ES-I3 (cell line): ENCODE results near the gene MRGPRF.

ENCODE experiments used
- H3K36me3 ChIP-seq: 2 replicates; pipeline ENCODE4 v1.6.1; 2013; ENCODE audit warnings: mild to moderate bottlenecking, low read length, control low read depth, moderate library complexity; ENCODE audit not compliant: insufficient read depth
- H3K4me1 ChIP-seq: 2 replicates; pipeline ENCODE4 v1.6.1; 2013; ENCODE audit warnings: mild to moderate bottlenecking, control low read depth, low read length; ENCODE audit not compliant: insufficient read depth
- H3K9ac ChIP-seq: 2 replicates; pipeline ENCODE4 v1.6.1; 2013; ENCODE audit warnings: low read depth, mild to moderate bottlenecking, low read length, moderate library complexity
- H3K9me3 ChIP-seq: 2 replicates; pipeline ENCODE4 v1.6.1; 2013; ENCODE audit warnings: mild to moderate bottlenecking, low read length, moderate library complexity; ENCODE audit not compliant: control insufficient read depth, insufficient read depth

The MRGPRF gene, protein sequence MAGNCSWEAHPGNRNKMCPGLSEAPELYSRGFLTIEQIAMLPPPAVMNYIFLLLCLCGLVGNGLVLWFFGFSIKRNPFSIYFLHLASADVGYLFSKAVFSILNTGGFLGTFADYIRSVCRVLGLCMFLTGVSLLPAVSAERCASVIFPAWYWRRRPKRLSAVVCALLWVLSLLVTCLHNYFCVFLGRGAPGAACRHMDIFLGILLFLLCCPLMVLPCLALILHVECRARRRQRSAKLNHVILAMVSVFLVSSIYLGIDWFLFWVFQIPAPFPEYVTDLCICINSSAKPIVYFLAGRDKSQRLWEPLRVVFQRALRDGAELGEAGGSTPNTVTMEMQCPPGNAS

DNA sequence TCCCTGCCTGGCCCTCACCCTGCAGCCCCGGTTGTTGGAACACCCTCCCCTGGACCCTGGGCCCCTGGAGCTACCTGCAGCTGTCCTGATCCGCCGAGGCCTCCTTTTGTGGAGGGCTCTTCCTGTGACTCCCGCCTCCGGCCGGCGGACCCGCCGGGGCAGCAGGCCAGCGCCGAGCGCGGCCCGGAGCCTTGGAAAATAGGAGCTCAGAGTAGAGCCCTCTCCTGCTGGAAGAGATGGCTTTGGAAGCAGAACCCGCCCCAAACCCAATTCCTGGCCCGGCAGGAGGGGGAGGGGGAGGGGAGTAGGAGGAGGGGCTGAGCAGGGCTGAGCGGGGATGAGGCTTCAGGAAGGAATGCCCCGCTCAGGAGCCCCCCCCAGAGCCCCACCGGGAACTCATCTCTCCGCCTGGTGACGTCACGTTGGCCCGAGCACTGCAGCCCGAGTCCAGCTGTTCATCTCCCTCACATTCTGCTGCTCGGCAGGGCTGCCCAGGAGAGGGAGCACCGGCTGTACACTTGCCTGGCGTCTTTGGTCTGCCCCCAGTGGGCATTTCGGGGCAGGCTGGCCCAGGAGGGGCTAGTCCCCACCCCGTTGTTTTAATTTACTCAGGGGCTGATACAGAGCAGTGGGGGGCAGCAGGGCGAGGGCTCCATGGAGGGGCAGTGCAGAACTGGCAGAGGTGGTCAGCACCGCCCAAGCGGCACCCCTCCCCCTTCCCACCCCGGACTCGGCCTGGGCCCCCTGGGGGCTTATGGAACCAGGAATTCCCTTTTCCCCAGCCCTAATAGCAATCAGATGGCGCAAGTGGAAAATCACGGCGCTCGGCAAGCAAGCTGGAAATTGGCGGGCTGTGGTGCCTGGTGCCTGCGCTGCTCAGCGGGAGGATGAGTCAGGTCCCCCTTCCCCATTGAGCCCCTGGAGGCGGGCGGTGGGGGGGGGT lies at the start of gene MRGPRF:
TSS of gene MRGPRF (minus strand) at position 238 of the 943 bp plus-strand sequence. CDS start 3,345 bp downstream, outside the sequence.
- peaks cover 44% of the 10 kb centered on the region for H3K4me1 ChIP-seq
- H3K9ac ChIP-seq = peak within 1 kb of the TSS; percentile 64
- H3K36me3 ChIP-seq = 0 out of 2 replicates have a peak, but pooled peaks cover 2% of the 10 kb centered on the region
- H3K9me3 ChIP-seq = no peaks in the 10 kb centered on the region

DNA sequence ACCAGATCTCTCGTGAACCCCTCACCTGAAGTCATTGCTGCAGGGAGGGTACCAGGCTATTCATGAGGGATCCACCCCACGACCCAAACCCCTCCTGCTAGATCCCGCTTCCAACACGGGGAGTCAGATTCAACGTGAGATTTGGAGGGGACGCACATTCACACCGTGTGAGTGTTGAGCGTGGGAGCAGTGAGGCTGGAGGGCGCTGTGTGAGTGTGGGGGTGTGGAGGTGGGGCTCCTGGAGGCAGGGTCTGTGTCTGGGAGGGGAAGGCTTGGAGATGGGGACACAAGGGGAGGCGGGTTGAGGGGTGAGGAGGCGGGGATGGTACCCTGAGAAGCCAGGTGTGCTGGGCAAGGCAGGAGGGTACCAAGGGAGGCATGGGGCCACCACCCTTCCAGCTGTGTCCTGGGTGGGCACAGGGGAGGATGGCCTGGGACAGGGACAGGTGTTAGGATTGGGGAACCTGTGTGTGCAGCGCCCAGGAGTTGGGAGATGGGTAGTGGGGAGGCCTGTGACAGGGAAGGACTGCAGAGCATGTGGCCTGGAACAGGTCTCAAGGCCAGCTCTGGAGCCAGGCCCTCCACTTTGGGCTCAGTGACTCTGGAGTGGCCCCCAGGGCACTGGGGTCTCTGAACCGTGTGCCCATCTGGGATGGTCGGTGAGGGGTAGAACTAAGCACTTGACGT lies 49.3 kb upstream of the MRGPRF start:
- H3K9ac ChIP-seq = no peak overlapping the region
- no peaks in the 10 kb centered on the region for H3K9me3 ChIP-seq
- H3K4me1 ChIP-seq = no peaks in the 10 kb centered on the region; the same call in 1 of the 2 replicates
- H3K36me3 ChIP-seq = peaks cover 15% of the 10 kb centered on the region

DNA sequence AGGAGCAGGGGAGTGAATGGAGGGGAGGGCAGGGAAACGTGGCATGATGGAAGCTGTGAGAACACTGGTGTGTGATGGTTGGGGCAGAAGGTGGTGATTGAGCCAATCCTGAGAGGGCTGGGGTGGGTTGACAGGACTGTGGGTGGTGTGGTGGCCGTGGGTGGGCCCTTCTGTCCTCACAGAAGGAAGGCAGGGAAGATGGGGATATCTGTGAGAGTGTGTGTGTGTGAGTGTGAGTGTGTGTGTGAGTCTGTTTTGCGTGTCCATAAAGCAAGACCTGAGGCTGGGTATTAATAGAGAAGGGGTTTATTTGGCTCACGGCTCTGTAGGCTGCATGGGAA lies 48.6 kb upstream of the MRGPRF start:
- Histone ChIP-seq H3K9ac (no peak overlapping the region), H3K36me3 (peaks cover 15% of the 10 kb centered on the region), H3K4me1 (no peaks in the 10 kb centered on the region; the same call in 1 of the 2 replicates), H3K9me3 (no peaks in the 10 kb centered on the region)

DNA sequence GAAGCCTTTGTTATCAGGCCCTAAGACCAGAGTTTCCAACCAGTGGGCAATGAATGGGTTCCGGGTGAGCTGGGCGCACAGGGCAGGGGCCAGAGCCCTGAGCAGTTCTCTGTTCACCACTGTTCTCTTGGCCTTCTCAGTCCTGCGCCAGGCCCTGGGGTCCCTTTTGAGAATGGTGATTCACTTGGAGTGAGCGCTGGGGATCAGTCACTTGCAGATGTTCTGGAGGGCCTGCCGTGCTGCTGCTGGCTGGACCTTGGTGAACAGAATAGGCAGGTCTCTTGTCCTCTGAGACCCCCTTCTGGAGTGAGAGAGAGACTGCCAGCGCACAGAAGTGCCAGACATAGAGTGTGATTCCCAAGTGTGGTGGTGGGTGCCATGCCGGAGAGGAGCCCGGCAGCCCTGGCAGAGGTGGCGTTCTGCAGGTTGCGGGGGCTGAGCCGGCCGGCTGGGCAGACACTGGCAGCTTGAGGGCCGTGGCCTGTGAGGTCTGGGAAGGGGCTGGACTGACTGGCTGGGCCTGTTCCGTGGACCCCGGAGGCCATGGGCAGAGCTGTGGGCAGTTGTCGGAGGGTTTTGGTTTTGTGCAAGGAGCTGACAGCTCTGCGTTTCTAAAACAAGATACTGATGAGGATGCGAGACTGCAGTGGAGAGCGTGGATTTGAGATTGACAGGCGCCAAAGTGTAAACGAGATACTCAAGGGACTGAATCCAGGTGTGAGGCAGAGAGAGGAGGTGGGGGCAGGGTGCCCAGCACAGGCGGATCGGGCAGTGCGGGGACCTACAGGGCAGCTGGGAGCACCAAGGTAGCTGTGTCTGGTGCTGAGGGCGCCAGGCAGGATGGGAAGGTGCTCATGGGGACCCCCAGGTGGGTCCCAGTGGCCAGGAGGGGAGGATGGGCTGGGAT lies 48.0 kb upstream of the MRGPRF start:
- H3K4me1 ChIP-seq = no peaks in the 10 kb centered on the region; the same call in 1 of the 2 replicates
- peaks cover 13% of the 10 kb centered on the region for H3K36me3 ChIP-seq
- H3K9ac ChIP-seq = no peak overlapping the region
- H3K9me3 ChIP-seq = no peaks in the 10 kb centered on the region

DNA sequence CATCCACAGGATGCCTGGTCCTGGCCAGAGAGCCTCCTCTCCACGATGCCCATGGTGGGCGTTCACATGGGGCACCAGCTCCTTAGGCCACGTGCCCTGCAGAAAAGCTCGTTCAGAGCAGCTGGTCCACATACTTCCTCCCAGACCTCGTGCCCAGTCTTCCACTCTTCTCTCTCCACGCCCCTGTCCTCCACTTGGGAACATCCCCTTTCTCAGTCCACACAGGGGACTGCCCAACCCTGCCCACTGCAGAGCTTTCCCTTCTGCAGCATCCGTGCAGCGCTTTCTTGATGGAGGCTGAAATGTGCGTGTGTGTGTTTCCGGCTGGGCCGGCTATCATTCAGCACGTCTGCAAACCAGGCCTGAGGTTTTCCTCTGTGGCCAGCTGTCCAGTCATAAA lies 46.9 kb upstream of the MRGPRF start:
- H3K4me1 ChIP-seq = no peaks in the 10 kb centered on the region
- no peaks in the 10 kb centered on the region for H3K9me3 ChIP-seq
- H3K36me3 ChIP-seq = peaks cover 13% of the 10 kb centered on the region
- no peak overlapping the region for H3K9ac ChIP-seq

DNA sequence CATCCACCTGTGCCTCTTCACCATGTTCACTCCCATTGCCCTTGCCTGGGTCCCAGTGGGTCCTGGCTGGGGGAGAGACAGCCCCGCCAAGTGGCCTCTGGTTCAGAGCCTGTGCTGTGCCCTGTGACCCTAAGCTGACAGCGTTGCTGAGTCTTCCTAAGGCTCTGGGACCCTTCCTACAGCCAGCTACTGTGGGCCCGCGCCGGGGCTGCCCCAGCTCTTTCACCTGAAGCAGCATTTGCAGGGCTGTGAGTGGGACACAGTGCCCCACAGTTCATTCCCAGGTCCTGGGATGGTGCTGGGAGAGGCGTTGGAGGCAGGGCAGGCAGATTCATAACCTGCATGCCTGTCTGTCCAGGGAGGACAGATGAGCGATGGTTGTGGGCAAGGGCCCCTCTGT lies 46.4 kb upstream of the MRGPRF start:
- H3K9me3 ChIP-seq = no peaks in the 10 kb centered on the region
- peaks cover 12% of the 10 kb centered on the region for H3K36me3 ChIP-seq
- H3K4me1 ChIP-seq = no peaks in the 10 kb centered on the region
- no peak overlapping the region for H3K9ac ChIP-seq

DNA sequence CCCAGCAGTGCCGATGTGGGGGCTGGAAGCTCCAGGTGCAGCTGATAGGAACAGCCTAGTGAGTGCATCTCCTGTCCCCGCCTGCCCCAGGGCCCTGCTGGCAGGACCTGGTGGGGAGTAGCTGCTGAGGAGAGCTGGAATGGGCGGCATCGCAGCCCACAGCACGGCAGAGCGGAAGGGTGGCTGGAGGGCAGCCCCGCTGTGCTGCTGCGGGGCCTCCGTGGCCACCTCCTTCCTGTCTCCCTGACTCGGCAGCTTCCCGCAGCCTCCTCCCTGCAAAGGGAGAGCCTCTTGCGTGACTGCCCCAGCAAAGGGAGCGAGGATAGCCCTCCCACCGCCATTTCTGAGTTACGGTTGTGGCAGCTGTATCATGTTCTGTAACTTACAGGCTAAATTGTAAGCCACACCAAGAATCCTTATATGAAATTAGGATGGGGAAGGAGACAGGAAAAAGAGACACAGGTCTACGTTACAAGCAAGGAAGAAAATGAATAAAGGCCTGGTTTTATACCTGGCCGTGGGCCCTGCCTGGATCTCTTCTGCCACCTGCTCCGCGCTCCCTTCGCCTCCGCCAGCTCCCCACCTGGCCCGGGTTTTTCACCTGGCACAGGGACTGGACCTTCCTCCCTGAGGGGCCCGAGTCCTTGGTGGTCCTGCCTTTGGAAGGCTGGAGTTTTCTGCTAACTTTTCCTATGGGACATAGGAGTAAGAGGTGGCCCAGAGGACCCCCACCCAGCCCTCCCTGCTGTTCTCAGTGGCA lies 45.6 kb upstream of the MRGPRF start:
- Histone ChIP-seq H3K36me3 (peaks cover 10% of the 10 kb centered on the region), H3K9ac (no peak overlapping the region), H3K4me1 (no peaks in the 10 kb centered on the region), H3K9me3 (no peaks in the 10 kb centered on the region)

DNA sequence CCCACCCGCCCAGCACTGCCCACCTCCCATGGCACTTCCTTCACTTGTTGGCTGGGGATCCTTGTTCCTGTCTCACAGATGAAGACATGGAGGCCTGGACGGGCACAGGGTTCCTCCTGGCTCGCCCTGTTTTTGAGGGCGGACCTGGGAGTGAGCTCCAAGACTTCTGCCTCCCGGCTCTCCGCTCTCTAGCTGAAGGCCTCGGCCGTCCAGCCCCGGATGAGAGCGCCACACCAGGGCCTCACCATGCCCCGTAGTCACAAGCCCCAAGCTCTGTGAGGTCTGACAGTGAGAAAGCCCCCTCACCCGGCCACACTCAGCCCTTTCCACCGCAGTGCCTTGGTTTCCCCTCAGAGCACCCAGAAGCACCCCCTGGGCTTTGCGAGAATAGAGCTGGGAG lies 44.8 kb upstream of the MRGPRF start:
- Histone ChIP-seq H3K4me1 (no peaks in the 10 kb centered on the region), H3K36me3 (peaks cover 10% of the 10 kb centered on the region), H3K9ac (no peak overlapping the region), H3K9me3 (no peaks in the 10 kb centered on the region)

DNA sequence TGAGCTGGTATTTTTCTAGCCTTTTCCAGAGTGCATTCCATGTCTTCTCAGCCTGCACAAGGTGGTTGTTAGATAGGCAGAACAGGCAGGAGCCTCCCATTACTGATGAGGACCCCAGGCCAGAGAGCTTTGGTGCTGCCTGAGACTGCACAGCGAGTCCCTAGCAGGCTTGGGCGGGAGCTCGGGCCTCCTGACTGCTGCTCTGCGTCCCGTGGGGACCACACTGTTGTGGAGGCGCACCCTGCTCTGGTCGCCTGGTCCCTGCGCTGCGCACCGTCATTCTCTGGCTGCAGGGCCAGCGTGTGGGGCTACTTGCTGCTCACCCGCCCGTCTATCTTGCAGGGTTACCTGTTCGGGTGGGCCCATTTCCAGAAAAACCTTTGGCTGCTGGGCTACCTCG lies 44.2 kb upstream of the MRGPRF start:
- Histone ChIP-seq H3K36me3 (peaks cover 10% of the 10 kb centered on the region), H3K9ac (no peak overlapping the region), H3K4me1 (no peaks in the 10 kb centered on the region), H3K9me3 (no peaks in the 10 kb centered on the region)

DNA sequence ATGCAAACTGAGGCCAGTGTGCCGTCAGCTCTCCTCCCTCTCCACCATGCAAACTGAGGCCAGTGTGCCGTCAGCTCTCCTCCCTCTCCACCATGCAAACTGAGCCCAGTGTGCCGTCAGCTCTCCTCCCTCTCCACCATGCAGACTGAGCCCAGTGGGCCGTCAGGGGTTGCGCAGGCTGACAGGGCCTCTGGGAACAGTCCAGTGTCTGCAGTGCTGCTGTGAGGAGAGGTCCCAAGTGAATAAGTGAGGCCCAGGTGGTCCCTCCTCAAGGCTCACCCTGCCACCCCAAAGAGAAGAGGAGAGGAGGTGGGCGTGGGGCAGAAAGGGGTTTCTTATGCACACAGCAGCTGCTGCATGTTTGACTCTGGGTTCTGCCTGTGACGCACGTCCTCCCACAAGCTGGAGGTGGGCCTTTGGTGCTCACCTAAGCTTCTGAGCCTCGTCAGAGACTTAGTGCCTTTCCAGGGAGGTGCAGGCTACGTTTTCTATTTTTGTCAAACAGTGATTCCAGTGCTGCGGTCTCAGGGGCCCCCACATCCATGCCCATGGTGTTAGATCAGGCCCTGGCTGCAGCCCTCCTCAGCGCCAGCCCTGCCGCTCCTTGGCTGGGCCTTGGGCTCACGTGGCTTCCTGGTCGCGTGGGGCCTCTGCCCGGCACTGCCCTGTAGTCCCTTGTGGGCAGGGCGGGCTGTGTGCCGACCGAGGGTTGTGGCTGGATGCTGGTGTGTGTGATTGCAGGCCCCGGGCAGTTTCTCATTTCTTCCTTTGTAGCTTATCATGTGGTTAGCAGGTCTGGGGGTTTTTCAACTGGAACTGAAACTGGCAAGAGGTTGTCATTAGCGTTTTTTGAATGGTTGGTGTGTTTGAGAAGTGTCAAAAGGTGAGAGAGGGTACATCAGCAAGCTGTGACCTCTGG lies 42.8 kb upstream of the MRGPRF start:
- peaks cover 10% of the 10 kb centered on the region for H3K36me3 ChIP-seq

DNA sequence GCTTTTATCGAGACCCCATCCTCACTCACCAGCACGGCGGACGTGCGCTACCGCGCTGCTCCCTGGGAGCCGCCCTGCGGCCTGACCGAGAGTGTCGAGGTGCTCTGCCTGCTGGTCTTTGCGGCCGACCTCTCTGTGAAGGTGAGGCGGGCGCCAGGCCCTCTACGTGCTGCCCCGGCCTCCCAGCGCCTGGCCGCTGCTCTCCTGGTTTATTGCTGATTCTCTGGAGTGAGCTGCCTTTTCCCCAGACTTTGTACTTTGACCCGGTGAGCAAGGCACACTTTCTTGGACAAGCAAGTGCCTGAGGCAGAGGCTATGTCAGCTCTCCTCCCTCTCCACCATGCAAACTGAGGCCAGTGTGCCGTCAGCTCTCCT lies 42.2 kb upstream of the MRGPRF start:
- peaks cover 10% of the 10 kb centered on the region for H3K36me3 ChIP-seq
- H3K4me1 ChIP-seq = peaks cover 7% of the 10 kb centered on the region; the same call in 1 of the 2 replicates
- H3K9ac ChIP-seq = no peak overlapping the region
- H3K9me3 ChIP-seq = no peaks in the 10 kb centered on the region

More for the DNA sequence above, 42.8 kb upstream of the MRGPRF start:
- no peak overlapping the region for H3K9ac ChIP-seq
- peaks cover 4% of the 10 kb centered on the region; the same call in 1 of the 2 replicates for H3K4me1 ChIP-seq
- H3K9me3 ChIP-seq = no peaks in the 10 kb centered on the region

DNA sequence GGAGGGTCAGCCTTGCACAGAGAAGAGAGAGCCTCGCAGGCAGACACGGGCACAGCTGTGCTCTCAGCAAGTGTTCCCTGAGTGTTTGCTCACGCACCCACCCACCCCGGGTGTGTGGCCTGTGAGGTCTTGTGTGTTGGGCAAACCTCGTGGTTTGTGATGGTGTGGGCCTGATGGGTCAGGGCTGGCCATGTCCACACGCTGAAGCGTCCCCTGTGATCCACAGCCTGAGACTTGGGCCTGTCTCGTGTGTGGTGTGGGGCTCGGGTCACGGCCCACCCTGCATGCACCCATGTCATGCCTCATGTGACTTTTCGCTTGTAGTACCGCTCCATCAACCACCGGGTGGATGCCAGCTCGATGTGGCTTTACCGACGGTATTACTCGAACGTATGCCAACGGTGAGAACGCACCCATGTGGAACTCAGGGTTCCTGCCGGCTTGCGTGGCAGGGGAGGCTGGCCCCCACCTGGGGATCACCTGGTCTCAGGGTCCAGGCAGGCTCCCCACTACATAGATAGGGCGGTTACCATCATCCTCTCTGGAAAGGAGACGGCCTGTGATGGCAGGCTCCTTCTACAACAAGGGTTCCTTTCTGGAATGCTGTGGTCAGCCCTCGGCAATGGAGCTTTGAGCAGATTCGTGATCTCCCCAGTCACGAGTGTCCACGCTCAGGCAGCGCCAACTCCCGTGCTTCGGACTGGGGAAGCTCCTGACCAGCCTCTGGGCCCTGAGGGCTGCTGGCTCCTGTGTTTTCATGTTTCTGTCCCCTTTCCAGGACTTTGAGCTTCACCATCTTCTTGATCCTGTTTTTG lies 41.6 kb upstream of the MRGPRF start:
- Histone ChIP-seq H3K9me3 (no peaks in the 10 kb centered on the region), H3K4me1 (peaks cover 7% of the 10 kb centered on the region; the same call in 1 of the 2 replicates), H3K9ac (no peak overlapping the region), H3K36me3 (peaks cover 10% of the 10 kb centered on the region)
